Measurements from ENCODE around the gene HRNR. TPM values are rescaled to one million over a fixed set of nuclear protein-coding genes. Genes with fewer than 3 reads are reported as not detected.

Gene HRNR
- total RNA-seq, 1 donor from 2014 or later = not detected

- FAIRE-seq (no peak), DNase-seq (ENCODE audit: low read depth) (peak; percentile 24)
- no peak overlapping the region for H3K27ac Mint-ChIP-seq (ENCODE audit: unreplicated experiment)
- TF ChIP-seq EZH2 (IDR thresholded peaks at IDR 0.05; ENCODE audit: insufficient read depth, low read length) (no peak), CTCF (IDR thresholded peaks at IDR 0.05; ENCODE audit: insufficient read depth, low read depth, low read length) (no peak)
- H3K9me3 ChIP-seq (ENCODE audit: insufficient read depth, low read depth, low read length) = no peaks in the 10 kb centered on the region
- H3K79me2 ChIP-seq (ENCODE audit: insufficient read depth, low read length) = no peaks in the 10 kb centered on the region
- H3K4me1 Mint-ChIP-seq (ENCODE audit: low read depth, unreplicated experiment) = no peaks in the 10 kb centered on the region
- no peak overlapping the region for H2AFZ ChIP-seq (ENCODE audit: low read depth, low read length)
- H3K27me3 ChIP-seq (ENCODE audit: insufficient read depth, low read length) = no peaks in the 10 kb centered on the region
- H3K36me3 Mint-ChIP-seq (ENCODE audit: low read depth, unreplicated experiment) = peaks cover 7% of the 10 kb centered on the region
- H3K4me3 Mint-ChIP-seq (ENCODE audit: unreplicated experiment) = no peak overlapping the region
- no peaks in the 10 kb centered on the region for H3K36me3 ChIP-seq (ENCODE audit: insufficient read depth, low read length)
- no peaks in the 10 kb centered on the region for H4K20me1 ChIP-seq (ENCODE audit: insufficient read depth, low read length)
- H3K9me3 Mint-ChIP-seq (ENCODE audit: unreplicated experiment) = no peaks in the 10 kb centered on the region
- H3K9ac ChIP-seq (ENCODE audit: low read length) = no peak overlapping the region
- H3K4me1 ChIP-seq (ENCODE audit: insufficient read depth, low read length) = no peaks in the 10 kb centered on the region
- H3K27me3 Mint-ChIP-seq (ENCODE audit: low read depth, unreplicated experiment) = no peaks in the 10 kb centered on the region
- H3K4me2 ChIP-seq (ENCODE audit: low read length) = no peak overlapping the region
- no peak overlapping the region for H3K4me3 ChIP-seq (ENCODE audit: insufficient read depth, low read depth, low read length)
- H3K27ac ChIP-seq (ENCODE audit: low read depth, low read length) = no peak overlapping the region
Measured at GRCh38 chr1:152251391-152251790, 27.4 kb upstream of the HRNR start.

DNA sequence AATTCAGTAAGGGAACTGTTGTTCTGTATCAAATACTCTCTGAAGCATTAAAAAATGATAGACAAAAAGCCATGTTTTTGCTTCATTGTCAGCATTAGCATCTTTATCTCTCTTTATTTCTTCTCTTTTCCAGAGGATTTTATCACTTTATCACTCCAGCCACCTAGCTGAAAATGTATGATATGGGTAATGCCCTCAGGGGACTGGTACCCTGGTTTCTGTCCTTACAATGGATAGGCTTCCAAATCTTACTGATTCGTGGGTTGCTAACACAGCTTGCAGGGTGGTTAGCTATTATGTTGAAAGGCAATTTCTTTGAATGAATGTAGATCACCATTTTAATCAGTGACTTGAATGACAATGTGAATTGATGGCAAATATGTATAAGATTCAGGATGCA lies 23.3 kb upstream of the HRNR start:
- Histone ChIP-seq H3K4me3 (ENCODE audit: insufficient read depth, low read depth, low read length) (no peak overlapping the region), H3K27me3 (ENCODE audit: insufficient read depth, low read length) (no peaks in the 10 kb centered on the region), H4K20me1 (ENCODE audit: insufficient read depth, low read length) (no peaks in the 10 kb centered on the region), H3K79me2 (ENCODE audit: insufficient read depth, low read length) (no peaks in the 10 kb centered on the region), H3K9me3 (ENCODE audit: insufficient read depth, low read depth, low read length) (no peaks in the 10 kb centered on the region), H3K9ac (ENCODE audit: low read length) (no peak overlapping the region), H3K36me3 (ENCODE audit: insufficient read depth, low read length) (no peaks in the 10 kb centered on the region), H3K4me1 (ENCODE audit: insufficient read depth, low read length) (no peaks in the 10 kb centered on the region), H2AFZ (ENCODE audit: low read depth, low read length) (no peak overlapping the region), H3K27ac (ENCODE audit: low read depth, low read length) (no peak overlapping the region), H3K4me2 (ENCODE audit: low read length) (no peak overlapping the region)
- Mint-ChIP-seq H3K9me3 (ENCODE audit: unreplicated experiment) (no peaks in the 10 kb centered on the region), H3K27me3 (ENCODE audit: low read depth, unreplicated experiment) (no peaks in the 10 kb centered on the region), H3K4me1 (ENCODE audit: low read depth, unreplicated experiment) (peaks cover 4% of the 10 kb centered on the region), H3K36me3 (ENCODE audit: low read depth, unreplicated experiment) (no peaks in the 10 kb centered on the region), H3K27ac (ENCODE audit: unreplicated experiment) (no peak overlapping the region), H3K4me3 (ENCODE audit: unreplicated experiment) (no peak overlapping the region)
- no peak for TF ChIP-seq CTCF (IDR thresholded peaks at IDR 0.05; ENCODE audit: insufficient read depth, low read depth, low read length)
- no peak for TF ChIP-seq EZH2 (IDR thresholded peaks at IDR 0.05; ENCODE audit: insufficient read depth, low read length)
- DNase-seq (ENCODE audit: low read depth) (no peak), FAIRE-seq (peak; percentile 13)

- Mint-ChIP-seq H3K9me3 (ENCODE audit: unreplicated experiment) (peaks cover 2% of the 10 kb centered on the region), H3K4me3 (ENCODE audit: unreplicated experiment) (no peak overlapping the region), H3K27me3 (ENCODE audit: low read depth, unreplicated experiment) (no peaks in the 10 kb centered on the region), H3K4me1 (ENCODE audit: low read depth, unreplicated experiment) (peaks cover 4% of the 10 kb centered on the region), H3K36me3 (ENCODE audit: low read depth, unreplicated experiment) (no peaks in the 10 kb centered on the region), H3K27ac (ENCODE audit: unreplicated experiment) (no peak overlapping the region)
- Histone ChIP-seq H2AFZ (ENCODE audit: low read depth, low read length) (no peak overlapping the region), H3K36me3 (ENCODE audit: insufficient read depth, low read length) (no peaks in the 10 kb centered on the region), H3K27ac (ENCODE audit: low read depth, low read length) (no peak overlapping the region), H4K20me1 (ENCODE audit: insufficient read depth, low read length) (no peaks in the 10 kb centered on the region), H3K79me2 (ENCODE audit: insufficient read depth, low read length) (no peaks in the 10 kb centered on the region), H3K4me3 (ENCODE audit: insufficient read depth, low read depth, low read length) (no peak overlapping the region), H3K4me1 (ENCODE audit: insufficient read depth, low read length) (no peaks in the 10 kb centered on the region), H3K27me3 (ENCODE audit: insufficient read depth, low read length) (no peaks in the 10 kb centered on the region), H3K4me2 (ENCODE audit: low read length) (no peak overlapping the region), H3K9ac (ENCODE audit: low read length) (no peak overlapping the region), H3K9me3 (ENCODE audit: insufficient read depth, low read depth, low read length) (no peaks in the 10 kb centered on the region)
- FAIRE-seq = no peak
- no peak for TF ChIP-seq CTCF (IDR thresholded peaks at IDR 0.05; ENCODE audit: insufficient read depth, low read depth, low read length)
- no peak for TF ChIP-seq EZH2 (IDR thresholded peaks at IDR 0.05; ENCODE audit: insufficient read depth, low read length)
- peak; percentile 26 for DNase-seq (ENCODE audit: low read depth)
Measured at GRCh38 chr1:152244576-152245273, 20.7 kb upstream of the HRNR start.

Data from astrocyte (in vitro differentiated cells and primary cell).